Endothelial cell of umbilical vein (primary cell): ENCODE results near the gene SLC35D1. TPM values are rescaled to one million over a fixed set of nuclear protein-coding genes. Genes with fewer than 3 reads are reported as not detected.

Experiments used
- BruUV-seq: library from RNA; stranded (reverse); fragments of 400-500 nt; replicated peaks from 2 replicates; lab custom pipeline; 2021; lab: Mats Ljungman, UMichigan
- CTCF ChIA-PET: fragments of 300-600, 350-600 bp; sonication (Branson Sonifier 250); formaldehyde crosslinking; loops from one replicate; lab custom pipeline; 2021; ENCODE audit warnings: antibody characterized with exemption, inconsistent platforms; lab: Charles Lee
- POLR2A ChIA-PET: fragments of 300-600, 350-600 bp; sonication (Branson Sonifier 250); formaldehyde crosslinking; loops from one replicate; lab custom pipeline; 2021; ENCODE audit warnings: antibody characterized with exemption, inconsistent platforms; lab: Charles Lee
- DNase-seq: peaks from one replicate; pipeline ENCODE4 v3.0.0-alpha.2; 2011; ENCODE audit warnings: low read depth, low spot score
- FAIRE-seq: peaks from 2 replicates; lab custom pipeline; 2011; peaks lifted over from hg19 to GRCh38; lab: Jason Lieb, UNC
- H2AFZ ChIP-seq: 2 replicates; pipeline ENCODE4 v1.6.0; 2012; ENCODE audit warnings: low read depth, low read length, control low read depth, inconsistent platforms
- H3K27ac ChIP-seq: 2 replicates; pipeline ENCODE4 v1.5.1; 2011; ENCODE audit warnings: low read depth, mild to moderate bottlenecking, control low read depth, low read length, moderate library complexity; ENCODE audit not compliant: insufficient read depth
- H3K27me3 ChIP-seq, 2 experiments: 2 replicates each; pipeline versions ENCODE4 v1.6.0 to v1.6.1; 2011; ENCODE audit warnings: low read length in 2 of 2, mixed read lengths in 1 of 2; ENCODE audit not compliant: control insufficient read depth in 2 of 2, insufficient read depth in 2 of 2
- H3K36me3 ChIP-seq, 2 experiments: 2 replicates in 1 of 2; 3 replicates in 1 of 2; pipeline ENCODE4 v1.5.1; 2011; ENCODE audit warnings: low read length in 2 of 2, mild to moderate bottlenecking in 1 of 2, moderate library complexity in 1 of 2; ENCODE audit not compliant: control insufficient read depth in 2 of 2, insufficient read depth in 2 of 2; ENCODE audit errors: extremely low read depth in 1 of 2
- H3K4me1 ChIP-seq: 3 replicates; pipeline ENCODE4 v1.5.1; 2011; ENCODE audit warnings: mild to moderate bottlenecking, low read length; ENCODE audit not compliant: control insufficient read depth, insufficient read depth; ENCODE audit errors: extremely low read depth
- H3K4me2 ChIP-seq: 2 replicates; pipeline ENCODE4 v1.6.1; 2011; ENCODE audit warnings: low read length, control low read depth, mixed read lengths; ENCODE audit not compliant: insufficient read depth
- H3K4me3 ChIP-seq, 3 experiments: fragments of 200-600 bp in 1 of 3; sonication (generic), shearing (Covaris generic) in 1 of 3; replicated peaks in 1 of 3; 2 replicates each; pipeline ENCODE4 v1.5.1; 2011 to 2016; ENCODE audit warnings: control low read depth in 3 of 3, low read length in 3 of 3, mild to moderate bottlenecking in 2 of 3, inconsistent platforms in 1 of 3, low read depth in 1 of 3, moderate library complexity in 1 of 3; ENCODE audit not compliant: insufficient read depth in 1 of 3
- H3K79me2 ChIP-seq: 2 replicates; pipeline ENCODE4 v1.6.0; 2012; ENCODE audit warnings: low read length, inconsistent platforms; ENCODE audit not compliant: control insufficient read depth, insufficient read depth
- H3K9ac ChIP-seq: replicated peaks from 2 replicates; pipeline ENCODE3; 2011; ENCODE audit warnings: low read length, control low read depth; ENCODE audit not compliant: insufficient read depth; ENCODE audit errors: extremely low read depth
- H3K9me1 ChIP-seq: replicated peaks from 3 replicates; pipeline ENCODE4 v1.6.0; 2011; ENCODE audit warnings: mild to moderate bottlenecking, low read length; ENCODE audit not compliant: control insufficient read depth, insufficient read depth; ENCODE audit errors: extremely low read depth
- H3K9me3 ChIP-seq: replicated peaks from 2 replicates; pipeline ENCODE4 v1.5.1; 2012; ENCODE audit warnings: low read length, inconsistent platforms; ENCODE audit not compliant: control insufficient read depth, insufficient read depth
- H4K20me1 ChIP-seq: replicated peaks from 2 replicates; pipeline ENCODE3; 2011; ENCODE audit warnings: mild to moderate bottlenecking, low read length; ENCODE audit not compliant: control insufficient read depth, insufficient read depth; ENCODE audit errors: extremely low read depth
- EZH2 ChIP-seq: IDR thresholded peaks from 2 replicates; pipeline ENCODE4 v1.6.1; 2012; ENCODE audit warnings: borderline replicate concordance, low read depth, mild to moderate bottlenecking, moderate library complexity, low read length, inconsistent platforms; ENCODE audit not compliant: severe bottlenecking
- FOS ChIP-seq: IDR thresholded peaks from 2 replicates; pipeline ENCODE4 v1.6.1; 2011; ENCODE audit warnings: mild to moderate bottlenecking, low read length, moderate library complexity, borderline replicate concordance; ENCODE audit not compliant: insufficient read depth
- GATA2 ChIP-seq: IDR thresholded peaks from 2 replicates; pipeline ENCODE4 v1.7.0; 2011; ENCODE audit warnings: low read depth, mild to moderate bottlenecking, moderate library complexity, mixed read lengths, low read length; ENCODE audit not compliant: insufficient read length, insufficient read depth
- JUN ChIP-seq: IDR thresholded peaks from 2 replicates; pipeline ENCODE4 v1.6.1; 2011; ENCODE audit warnings: borderline replicate concordance, low read depth; ENCODE audit not compliant: insufficient read length, insufficient read depth
- MYC ChIP-seq: IDR thresholded peaks from one replicate; pipeline ENCODE4 v1.6.1; 2011; ENCODE audit warnings: mild to moderate bottlenecking, low read depth, low read length
- POLR2A ChIP-seq: IDR thresholded peaks from 2 replicates; pipeline ENCODE4 v1.6.1; 2012; ENCODE audit warnings: low read depth, mild to moderate bottlenecking, control low read depth, low read length
- POLR2AphosphoS5 ChIP-seq: IDR thresholded peaks from 2 replicates; pipeline ENCODE4 v1.6.1; 2012; ENCODE audit warnings: low read depth, mild to moderate bottlenecking, control low read depth, low read length, moderate library complexity; ENCODE audit not compliant: insufficient read depth
- dilution Hi-C: fragments of 300-500 bp; cut with MboI; formaldehyde crosslinking; loops from one replicate; pipeline ENCODE4 v1.15.0; 2019; ENCODE audit warnings: low sequenced_read_pairs; ENCODE audit not compliant: extremely low pct_ligation_motif_present
- intact Hi-C: fragments of 100-400 bp; cut with micrococcal nuclease; formaldehyde crosslinking; loops from one replicate; pipeline ENCODE4 v1.10.0; 2022
- polyA plus RNA-seq, 4 experiments: library from polyadenylated mRNA; depleted of rRNA in 3 of 4; stranded (reverse) in 3 of 4; unstranded in 1 of 4; fragments of >200 nt; gene quantifications; 2 replicates each; pipeline versions ENCODE4 v1.2.1 to v1.2.3, GENCODE V29; 2011 to 2012; ENCODE audit warnings: missing spikeins in 1 of 4
- total RNA-seq: library from RNA; stranded (reverse); gene quantifications from 2 replicates; pipeline ENCODE4 v1.2.3, GENCODE V29; 2021
- TF ChIP-seq, protein P1 (sequence below): IDR thresholded peaks from 2 replicates; pipeline ENCODE4 v1.6.1; 2011; ENCODE audit not compliant: insufficient read depth, insufficient read length
- TF ChIP-seq, protein P2 (sequence below), 2 donors: IDR thresholded peaks; 1 replicate in 1 of 2; 2 replicates in 1 of 2; pipeline ENCODE4 v1.5.1; 2011; ENCODE audit warnings: low read length in 2 of 2, mild to moderate bottlenecking in 2 of 2, moderate library complexity in 2 of 2, control low read depth in 1 of 2, inconsistent platforms in 1 of 2, low read depth in 1 of 2; ENCODE audit not compliant: insufficient read depth in 1 of 2; ENCODE audit errors: extremely low read depth in 1 of 2

Gene SLC35D1
- total and polyA plus RNA-seq, 2 donors (not counting 3 experiments of a cell fraction or from before 2014, with no cell fraction given): 3.5 to 6.6 TPM

DNA sequence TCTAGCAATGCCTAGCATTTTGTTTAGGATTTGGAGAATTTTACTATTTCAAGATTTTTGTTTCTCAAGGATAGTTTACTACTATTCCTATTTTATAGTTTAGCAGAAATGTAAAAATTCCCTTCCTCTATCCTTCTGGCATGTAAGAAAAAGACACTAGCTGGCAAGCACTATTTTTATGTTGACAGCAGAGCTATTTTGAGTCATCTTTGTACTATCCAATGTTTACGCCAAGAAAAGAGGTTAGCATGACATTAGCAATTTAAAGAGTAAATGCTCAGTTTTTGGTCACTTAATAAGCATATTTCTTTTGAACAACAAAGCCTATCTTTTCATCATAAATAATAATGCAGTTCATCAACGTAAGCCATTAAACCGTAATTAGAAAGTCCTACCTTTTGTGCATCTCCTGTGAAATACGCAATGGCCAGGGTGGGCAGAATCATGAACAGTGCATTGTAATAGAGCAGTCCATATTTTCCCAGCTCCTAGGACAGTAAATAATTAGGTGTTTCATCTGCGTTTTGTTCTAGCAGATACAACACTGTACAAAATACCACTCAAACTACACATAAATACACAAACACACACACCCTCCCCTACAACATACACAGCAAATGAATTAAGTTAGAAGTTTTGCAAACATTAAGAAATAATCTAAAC, 12.0 kb downstream of the SLC35D1 start:
- Histone ChIP-seq H3K4me3 (no peak overlapping the region), H3K4me1 (no peaks in the 10 kb centered on the region), H3K9me3 (no peaks in the 10 kb centered on the region), H3K9me1 (no peaks in the 10 kb centered on the region), H3K9ac (no peak overlapping the region), H3K4me2 (no peak overlapping the region), H3K36me3 (peaks cover 4 to 7% of the 10 kb centered on the region in 2 experiments), H3K27me3 (no peaks in the 10 kb centered on the region), H4K20me1 (no peaks in the 10 kb centered on the region), H3K27ac (no peak overlapping the region), H2AFZ (no peak overlapping the region), H3K79me2 (no peaks in the 10 kb centered on the region)
- TF ChIP-seq POLR2A: no peak
- TF ChIP-seq EZH2: no peak
- TF ChIP-seq POLR2AphosphoS5: no peak
- TF ChIP-seq, protein P1, sequence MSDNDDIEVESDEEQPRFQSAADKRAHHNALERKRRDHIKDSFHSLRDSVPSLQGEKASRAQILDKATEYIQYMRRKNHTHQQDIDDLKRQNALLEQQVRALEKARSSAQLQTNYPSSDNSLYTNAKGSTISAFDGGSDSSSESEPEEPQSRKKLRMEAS: no peak
- no peak for TF ChIP-seq JUN
- TF ChIP-seq, protein P2, sequence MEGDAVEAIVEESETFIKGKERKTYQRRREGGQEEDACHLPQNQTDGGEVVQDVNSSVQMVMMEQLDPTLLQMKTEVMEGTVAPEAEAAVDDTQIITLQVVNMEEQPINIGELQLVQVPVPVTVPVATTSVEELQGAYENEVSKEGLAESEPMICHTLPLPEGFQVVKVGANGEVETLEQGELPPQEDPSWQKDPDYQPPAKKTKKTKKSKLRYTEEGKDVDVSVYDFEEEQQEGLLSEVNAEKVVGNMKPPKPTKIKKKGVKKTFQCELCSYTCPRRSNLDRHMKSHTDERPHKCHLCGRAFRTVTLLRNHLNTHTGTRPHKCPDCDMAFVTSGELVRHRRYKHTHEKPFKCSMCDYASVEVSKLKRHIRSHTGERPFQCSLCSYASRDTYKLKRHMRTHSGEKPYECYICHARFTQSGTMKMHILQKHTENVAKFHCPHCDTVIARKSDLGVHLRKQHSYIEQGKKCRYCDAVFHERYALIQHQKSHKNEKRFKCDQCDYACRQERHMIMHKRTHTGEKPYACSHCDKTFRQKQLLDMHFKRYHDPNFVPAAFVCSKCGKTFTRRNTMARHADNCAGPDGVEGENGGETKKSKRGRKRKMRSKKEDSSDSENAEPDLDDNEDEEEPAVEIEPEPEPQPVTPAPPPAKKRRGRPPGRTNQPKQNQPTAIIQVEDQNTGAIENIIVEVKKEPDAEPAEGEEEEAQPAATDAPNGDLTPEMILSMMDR (IDR thresholded peaks at IDR 0.05; ENCODE audit: extremely low read depth in 1 of 2, insufficient read depth in 1 of 2, low read depth in 1 of 2, low read length in 2 of 2): no peak
- TF ChIP-seq GATA2: no peak
- no peak for TF ChIP-seq FOS
- TF ChIP-seq MYC: no peak
- FAIRE-seq: peak; percentile 37
- no TSS peak for BruUV-seq
- POLR2A ChIA-PET: no interaction called here
- intact Hi-C loops: no loop called here
- CTCF ChIA-PET: interaction anchor here (1.6 kb wide), 1 partner anchor 46 kb away, joined by 4 read pairs; no protein-coding TSS in a partner anchor
- no peak for DNase-seq
- dilution Hi-C loops: no loop called here
